DMS53 (cell line): Measurements from ENCODE around the gene PITPNM3.

ENCODE experiments used
- DNase-seq: peaks from one replicate; lab custom pipeline; 2025; lab: John Stamatoyannopoulos, UW

PITPNM3 gene

GRCh38 chr17:6551869-6552531 lies 4.4 kb downstream of the PITPNM3 start:
- peak; percentile 20 for DNase-seq

- no peak for DNase-seq
These were observed 5.0 kb downstream of the PITPNM3 start for GRCh38 chr17:6551356-6551755.

GRCh38 chr17:6549384-6550036 lies 6.8 kb downstream of the PITPNM3 start:
- DNase-seq = no peak

GRCh38 chr17:6548578-6549330 lies 7.6 kb downstream of the PITPNM3 start:
- DNase-seq = peak; percentile 82

GRCh38 chr17:6548034-6548433 lies 8.3 kb downstream of the PITPNM3 start:
- DNase-seq = no peak

GRCh38 chr17:6547336-6547735 lies 9.0 kb downstream of the PITPNM3 start:
- DNase-seq = no peak

GRCh38 chr17:6546069-6546718 lies 10.2 kb downstream of the PITPNM3 start:
- DNase-seq = no peak

- no peak for DNase-seq
These were observed 11.1 kb downstream of the PITPNM3 start for GRCh38 chr17:6545291-6545690.

- DNase-seq = no peak
These were observed 12.4 kb downstream of the PITPNM3 start for GRCh38 chr17:6544011-6544370.

GRCh38 chr17:6543079-6544010 lies 13.0 kb downstream of the PITPNM3 start:
- no peak for DNase-seq

GRCh38 chr17:6542577-6542976 lies 13.8 kb downstream of the PITPNM3 start:
- no peak for DNase-seq

GRCh38 chr17:6541886-6542285 lies 14.5 kb downstream of the PITPNM3 start:
- no peak for DNase-seq

- no peak for DNase-seq
These were observed 16.5 kb downstream of the PITPNM3 start for GRCh38 chr17:6539871-6540270.

GRCh38 chr17:6536566-6537065 lies 19.7 kb downstream of the PITPNM3 start:
- no peak for DNase-seq

GRCh38 chr17:6536053-6536452 lies 20.3 kb downstream of the PITPNM3 start:
- DNase-seq = no peak

- no peak for DNase-seq
These were observed 21.4 kb downstream of the PITPNM3 start for GRCh38 chr17:6534846-6535514.

- DNase-seq = no peak
These were observed 23.9 kb downstream of the PITPNM3 start for GRCh38 chr17:6532441-6532885.

- no peak for DNase-seq
These were observed 24.8 kb downstream of the PITPNM3 start for GRCh38 chr17:6531575-6531974.

- DNase-seq = no peak
These were observed 25.9 kb downstream of the PITPNM3 start for GRCh38 chr17:6530324-6530920.

GRCh38 chr17:6528557-6528956 lies 27.8 kb downstream of the PITPNM3 start:
- no peak for DNase-seq
